Karpas-422 (cell line): ENCODE measurements around the gene IL1R1. TPM values are rescaled to one million over a fixed set of nuclear protein-coding genes. Genes with fewer than 3 reads are reported as not detected.
"Not testable (repeated sequence)": the region's sequence is repeated elsewhere in the genome, so short reads cannot be mapped to it uniquely, and the experiment has no call there.

Experiments
- DNase-seq: peaks from one replicate; pipeline ENCODE4 v3.0.0-alpha.2; 2015
- H2AFZ ChIP-seq: fragments of 200-600 bp; sonication (generic); 2 replicates; pipeline ENCODE4 v1.6.1; 2014; ENCODE audit warnings: antibody characterized with exemption, low read length, mixed read lengths
- H3K27ac ChIP-seq: fragments of 200-600 bp; sonication (generic); 2 replicates; pipeline ENCODE4 v1.5.1; 2014; ENCODE audit warnings: mild to moderate bottlenecking, low read length, moderate library complexity
- H3K27me3 ChIP-seq: fragments of 200-600 bp; sonication (generic); 2 replicates; pipeline ENCODE4 v1.6.1; 2014; ENCODE audit warnings: low read length, mixed read lengths
- H3K36me3 ChIP-seq: fragments of 200-600 bp; sonication (generic); 2 replicates; pipeline ENCODE4 v1.6.1; 2014; ENCODE audit warnings: low read length, mixed read lengths; ENCODE audit not compliant: insufficient read depth
- H3K4me1 ChIP-seq: fragments of 200-600 bp; sonication (generic); 2 replicates; pipeline ENCODE4 v1.6.1; 2014; ENCODE audit warnings: mild to moderate bottlenecking, low read length, mixed read lengths
- H3K4me2 ChIP-seq: fragments of 200-600 bp; sonication (generic); 2 replicates; pipeline ENCODE4 v1.6.1; 2014; ENCODE audit warnings: low read length, low read depth, mild to moderate bottlenecking; ENCODE audit not compliant: poor library complexity, severe bottlenecking
- H3K4me3 ChIP-seq: fragments of 200-600 bp; sonication (generic); 2 replicates; pipeline ENCODE4 v1.5.1; 2014; ENCODE audit warnings: mild to moderate bottlenecking, antibody characterized with exemption, low read length, mixed read lengths
- H3K79me2 ChIP-seq: fragments of 200-600 bp; sonication (generic); 2 replicates; pipeline ENCODE4 v1.6.1; 2014; ENCODE audit warnings: mild to moderate bottlenecking, low read length, mixed read lengths
- H3K9ac ChIP-seq: fragments of 200-600 bp; sonication (generic); 2 replicates; pipeline ENCODE4 v1.6.0; 2014; ENCODE audit warnings: low read length
- H3K9me2 ChIP-seq: fragments of 200-600 bp; sonication (generic), shearing (Covaris generic); replicated peaks from 2 replicates; pipeline ENCODE4 v1.6.0; 2014; ENCODE audit warnings: mild to moderate bottlenecking, low read length, moderate library complexity; ENCODE audit not compliant: insufficient read depth
- H3K9me3 ChIP-seq: fragments of 300-700, 200-600 bp; sonication (generic); 2 replicates; pipeline ENCODE4 v1.6.1; 2014; ENCODE audit warnings: low read length, mixed read lengths
- H4K20me1 ChIP-seq: fragments of 200-600 bp; sonication (generic); 2 replicates; pipeline ENCODE4 v1.6.1; 2014; ENCODE audit warnings: mild to moderate bottlenecking, antibody characterized with exemption, low read length, low read depth; ENCODE audit not compliant: insufficient read depth
- total RNA-seq: library from RNA; depleted of rRNA; stranded (reverse); fragments of >200 nt; shearing (Covaris generic); gene quantifications from 2 replicates; pipeline ENCODE4 v1.2.3, GENCODE V29; 2014; ENCODE audit warnings: low replicate concordance

IL1R1 gene
- total RNA-seq, 1 experiment from 2014 or later, result not detected

- H3K4me1 ChIP-seq, H3K79me2 ChIP-seq, H3K9ac ChIP-seq, H3K27ac ChIP-seq, H2AFZ ChIP-seq, H3K36me3 ChIP-seq, H3K9me3 ChIP-seq, H3K27me3 ChIP-seq, H4K20me1 ChIP-seq, H3K4me3 ChIP-seq, DNase-seq, H3K4me2 ChIP-seq, H3K9me2 ChIP-seq: not testable (repeated sequence)
Observed at GRCh38 chr2:102124421-102124820, 18.1 kb upstream of the IL1R1 start.

GRCh38 chr2:102126169-102126568 lies 16.4 kb upstream of the IL1R1 start:
- H3K4me2 ChIP-seq, result no peak overlapping the region
- H3K79me2 ChIP-seq, result no peaks in the 10 kb centered on the region
- no peak overlapping the region for H3K27ac ChIP-seq
- no peak overlapping the region for H3K4me3 ChIP-seq
- H3K9me2 ChIP-seq, result no peaks in the 10 kb centered on the region
- H3K4me1 ChIP-seq, result no peaks in the 10 kb centered on the region
- H2AFZ ChIP-seq, result no peak overlapping the region
- H3K9ac ChIP-seq, result no peak overlapping the region
- no peaks in the 10 kb centered on the region for H4K20me1 ChIP-seq
- H3K27me3 ChIP-seq, result no peaks in the 10 kb centered on the region
- no peak for DNase-seq
- H3K9me3 ChIP-seq, result no peaks in the 10 kb centered on the region
- H3K36me3 ChIP-seq, result no peaks in the 10 kb centered on the region

- H3K36me3 ChIP-seq, result no peaks in the 10 kb centered on the region
- H3K27me3 ChIP-seq, result no peaks in the 10 kb centered on the region
- H3K9me2 ChIP-seq, result no peaks in the 10 kb centered on the region
- H3K4me1 ChIP-seq, result no peaks in the 10 kb centered on the region
- H3K27ac ChIP-seq, result no peak overlapping the region
- no peak overlapping the region for H3K4me3 ChIP-seq
- H3K79me2 ChIP-seq, result no peaks in the 10 kb centered on the region
- no peaks in the 10 kb centered on the region for H3K9me3 ChIP-seq
- DNase-seq, result no peak
- no peak overlapping the region for H3K9ac ChIP-seq
- H4K20me1 ChIP-seq, result no peaks in the 10 kb centered on the region
- H3K4me2 ChIP-seq, result no peak overlapping the region
- no peak overlapping the region for H2AFZ ChIP-seq
Observed at GRCh38 chr2:102126660-102127059, 15.9 kb upstream of the IL1R1 start.

GRCh38 chr2:102129082-102129481 lies 13.5 kb upstream of the IL1R1 start:
- DNase-seq, result no peak
- Histone ChIP-seq H3K27me3 (no peaks in the 10 kb centered on the region), H4K20me1 (no peaks in the 10 kb centered on the region), H3K9ac (no peak overlapping the region), H3K9me3 (no peaks in the 10 kb centered on the region), H3K4me1 (no peaks in the 10 kb centered on the region), H3K4me2 (no peak overlapping the region), H3K27ac (no peak overlapping the region), H3K4me3 (no peak overlapping the region), H3K9me2 (no peaks in the 10 kb centered on the region), H3K36me3 (no peaks in the 10 kb centered on the region), H2AFZ (no peak overlapping the region), H3K79me2 (no peaks in the 10 kb centered on the region)

- H3K4me1 ChIP-seq, result no peaks in the 10 kb centered on the region
- H3K79me2 ChIP-seq, result no peaks in the 10 kb centered on the region
- no peaks in the 10 kb centered on the region for H3K9me2 ChIP-seq
- no peak overlapping the region for H3K4me3 ChIP-seq
- no peaks in the 10 kb centered on the region for H3K9me3 ChIP-seq
- no peaks in the 10 kb centered on the region for H4K20me1 ChIP-seq
- H2AFZ ChIP-seq, result no peak overlapping the region
- no peak overlapping the region for H3K4me2 ChIP-seq
- H3K36me3 ChIP-seq, result no peaks in the 10 kb centered on the region
- H3K27me3 ChIP-seq, result no peaks in the 10 kb centered on the region
- no peak for DNase-seq
- no peak overlapping the region for H3K9ac ChIP-seq
- no peak overlapping the region for H3K27ac ChIP-seq
Observed at GRCh38 chr2:102129951-102130646, 12.4 kb upstream of the IL1R1 start.

GRCh38 chr2:102130647-102130991 lies 11.9 kb upstream of the IL1R1 start:
- Histone ChIP-seq H3K9me2 (no peaks in the 10 kb centered on the region), H3K9me3 (no peaks in the 10 kb centered on the region), H3K4me1 (no peaks in the 10 kb centered on the region), H3K79me2 (no peaks in the 10 kb centered on the region), H3K27me3 (no peaks in the 10 kb centered on the region), H3K9ac (no peak overlapping the region), H3K36me3 (no peaks in the 10 kb centered on the region), H4K20me1 (no peaks in the 10 kb centered on the region), H3K4me3 (no peak overlapping the region), H2AFZ (no peak overlapping the region), H3K4me2 (no peak overlapping the region), H3K27ac (no peak overlapping the region)
- no peak for DNase-seq

GRCh38 chr2:102131564-102131963 lies 11.0 kb upstream of the IL1R1 start:
- H3K9me3 ChIP-seq, result no peaks in the 10 kb centered on the region

GRCh38 chr2:102137138-102137537 lies 5.4 kb upstream of the IL1R1 start:
- Histone ChIP-seq H3K36me3 (no peaks in the 10 kb centered on the region), H3K4me1 (no peaks in the 10 kb centered on the region), H4K20me1 (no peaks in the 10 kb centered on the region), H3K9ac (no peak overlapping the region), H3K27ac (no peak overlapping the region), H3K9me3 (no peaks in the 10 kb centered on the region), H3K4me2 (no peak overlapping the region), H3K9me2 (no peaks in the 10 kb centered on the region), H3K27me3 (0 out of 2 replicates have a peak, but pooled peaks cover 4% of the 10 kb centered on the region), H3K79me2 (no peaks in the 10 kb centered on the region), H3K4me3 (no peak overlapping the region), H2AFZ (no peak overlapping the region)
- no peak for DNase-seq

More at GRCh38 chr2:102131564-102131963, 11.0 kb upstream of the IL1R1 start:
- no peak for DNase-seq
- H3K9ac ChIP-seq, result no peak overlapping the region
- no peak overlapping the region for H2AFZ ChIP-seq
- H3K36me3 ChIP-seq, result no peaks in the 10 kb centered on the region
- H3K27ac ChIP-seq, result no peak overlapping the region
- H3K4me2 ChIP-seq, result no peak overlapping the region
- no peaks in the 10 kb centered on the region for H4K20me1 ChIP-seq
- no peaks in the 10 kb centered on the region for H3K27me3 ChIP-seq
- H3K4me1 ChIP-seq, result no peaks in the 10 kb centered on the region
- no peaks in the 10 kb centered on the region for H3K9me2 ChIP-seq
- H3K79me2 ChIP-seq, result no peaks in the 10 kb centered on the region
- H3K4me3 ChIP-seq, result no peak overlapping the region
